Panc1 (cell line): ENCODE measurements around the gene FRMD4A.

Experiments
- CTCF ChIP-seq: fragments of 450-650 bp; IDR thresholded peaks from 2 replicates; pipeline ENCODE4 v1.5.1; 2017; ENCODE audit warnings: mild to moderate bottlenecking
- TCF7L2 ChIP-seq: IDR thresholded peaks from 2 replicates; pipeline ENCODE4 v1.6.1; 2011; ENCODE audit warnings: mild to moderate bottlenecking, low read depth, low read length, inconsistent platforms

- TF ChIP-seq CTCF (no peak), TCF7L2 (no peak)
Observed at GRCh38 chr10:14141283-14141682, 189.4 kb downstream of the FRMD4A start.
